ENCODE data around the gene PRSS1. TPM values are rescaled to one million over a fixed set of nuclear protein-coding genes. Genes with fewer than 3 reads are reported as not detected.

PRSS1 gene
- total RNA-seq, 1 experiment from 2014 or later: not detected

DNA sequence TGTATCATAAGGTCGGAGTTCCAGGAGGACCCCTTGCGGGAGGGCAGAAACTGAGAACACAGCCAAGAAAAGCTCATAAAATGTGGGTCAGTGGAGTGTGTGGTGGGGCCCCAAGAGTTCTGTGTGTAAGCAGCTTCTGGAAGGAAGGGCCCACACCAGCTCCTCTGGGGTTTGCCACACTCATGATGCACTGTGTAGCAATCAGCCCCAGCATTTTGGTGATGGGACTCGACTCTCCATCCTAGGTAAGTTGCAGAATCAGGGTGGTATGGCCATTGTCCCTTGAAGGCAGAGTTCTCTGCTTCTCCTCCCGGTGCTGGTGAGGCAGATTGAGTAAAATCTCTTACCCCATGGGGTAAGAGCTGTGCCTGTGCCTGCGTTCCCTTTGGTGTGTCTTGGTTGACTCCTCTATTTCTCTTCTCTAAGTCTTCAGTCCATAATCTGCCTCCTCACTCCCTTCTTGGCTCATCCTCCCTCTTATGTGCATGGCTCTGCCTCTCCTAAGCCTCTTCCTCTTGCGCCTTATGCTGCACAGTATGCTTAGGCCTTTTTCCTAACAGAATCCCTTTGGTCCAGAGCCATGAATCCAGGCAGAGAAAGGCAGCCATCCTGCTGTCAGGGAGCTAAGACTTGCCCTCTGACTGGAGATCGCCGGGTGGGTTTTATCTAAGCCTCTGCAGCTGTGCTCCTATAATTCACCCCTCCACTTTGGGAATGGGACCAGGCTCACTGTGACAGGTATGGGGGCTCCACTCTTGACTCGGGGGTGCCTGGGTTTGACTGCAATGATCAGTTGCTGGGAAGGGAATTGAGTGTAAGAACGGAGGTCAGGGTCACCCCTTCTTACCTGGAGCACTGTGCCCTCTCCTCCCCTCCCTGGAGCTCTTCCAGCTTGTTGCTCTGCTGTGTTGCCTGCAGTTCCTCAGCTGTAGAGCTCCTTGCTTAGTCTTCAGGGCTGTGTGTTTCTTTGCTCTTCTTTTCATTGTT is 39.3 kb downstream of the PRSS1 start:
- peak; percentile 64 for DNase-seq (ENCODE audit: low spot score)
- in situ Hi-C loops (cut with HindIII; ENCODE audit: low sequenced_read_pairs): no loop called here

DNA sequence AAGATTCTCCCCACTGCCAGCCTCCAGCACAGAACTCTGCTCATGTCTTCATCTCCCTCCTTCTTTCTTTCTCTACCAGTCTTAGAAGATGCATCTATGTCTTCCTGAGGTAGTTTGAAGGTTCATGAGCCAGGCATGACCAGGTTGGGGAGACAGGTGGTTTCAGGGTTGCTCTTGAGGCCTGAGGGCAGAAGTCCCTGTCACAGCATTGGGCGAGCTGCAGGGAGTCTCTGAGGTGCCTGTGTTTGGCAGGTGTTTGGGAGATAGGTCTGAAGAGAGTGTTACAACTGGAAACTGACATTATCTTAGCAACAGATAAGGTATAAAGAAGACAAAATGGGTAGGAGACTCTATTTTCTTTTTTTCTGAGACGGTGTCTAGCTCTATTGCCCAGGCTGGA is 40.2 kb downstream of the PRSS1 start:
- in situ Hi-C loops (cut with HindIII; ENCODE audit: low sequenced_read_pairs): no loop called here
- no peak for DNase-seq (ENCODE audit: low spot score)

DNA sequence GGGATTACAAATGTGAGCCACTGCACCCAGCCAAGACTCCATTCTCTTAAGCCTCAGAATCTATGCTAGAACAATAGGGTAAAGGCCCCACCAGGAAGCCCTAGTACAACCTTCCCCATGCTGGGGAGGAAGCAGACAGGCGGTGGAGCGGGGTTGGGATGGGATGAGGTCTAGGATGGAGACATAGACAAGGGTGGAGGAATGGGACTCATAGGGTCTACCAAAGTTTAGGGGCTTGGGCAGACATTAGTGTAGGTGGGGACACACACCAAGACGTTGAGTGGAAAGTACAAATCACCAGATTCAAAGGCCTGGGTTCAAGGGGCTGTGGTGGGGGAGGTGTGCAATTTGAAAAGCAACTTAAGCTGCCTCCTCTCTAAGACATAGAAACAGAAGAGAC is 40.8 kb downstream of the PRSS1 start:
- DNase-seq (ENCODE audit: low spot score): no peak
- in situ Hi-C loops (cut with HindIII; ENCODE audit: low sequenced_read_pairs): no loop called here

DNA sequence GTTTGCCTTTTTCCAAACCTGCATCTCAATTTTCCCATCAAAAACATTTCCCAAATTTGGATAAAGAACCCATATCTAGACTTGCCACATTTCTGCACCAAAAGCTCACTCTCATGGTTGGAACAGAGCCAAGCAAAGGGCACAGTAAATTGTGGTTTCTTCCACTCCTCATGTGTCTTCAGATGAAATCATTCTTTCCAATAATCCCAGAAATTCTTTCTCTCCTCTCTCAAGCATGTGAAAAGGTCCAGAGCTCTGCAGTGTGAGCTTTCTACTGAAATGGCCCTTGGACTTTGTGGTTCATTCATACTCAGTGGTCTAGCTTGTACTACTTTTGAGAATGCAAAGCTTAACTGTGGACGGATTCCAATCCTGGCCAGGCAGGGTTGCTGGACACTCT is 41.3 kb downstream of the PRSS1 start:
- in situ Hi-C loops (cut with HindIII; ENCODE audit: low sequenced_read_pairs): no loop called here

DNA sequence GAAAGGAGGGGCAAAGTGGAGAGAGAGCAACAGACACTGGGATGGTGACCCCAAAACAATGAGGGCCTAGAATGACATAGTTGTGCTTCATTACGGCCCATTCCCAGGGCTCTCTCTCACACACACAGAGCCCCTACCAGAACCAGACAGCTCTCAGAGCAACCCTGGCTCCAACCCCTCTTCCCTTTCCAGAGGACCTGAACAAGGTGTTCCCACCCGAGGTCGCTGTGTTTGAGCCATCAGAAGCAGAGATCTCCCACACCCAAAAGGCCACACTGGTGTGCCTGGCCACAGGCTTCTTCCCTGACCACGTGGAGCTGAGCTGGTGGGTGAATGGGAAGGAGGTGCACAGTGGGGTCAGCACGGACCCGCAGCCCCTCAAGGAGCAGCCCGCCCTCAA is 42.2 kb downstream of the PRSS1 start:
- in situ Hi-C loops (cut with HindIII; ENCODE audit: low sequenced_read_pairs): no loop called here

More for the DNA sequence above, 41.3 kb downstream of the PRSS1 start:
- DNase-seq (ENCODE audit: low spot score): no peak

DNA sequence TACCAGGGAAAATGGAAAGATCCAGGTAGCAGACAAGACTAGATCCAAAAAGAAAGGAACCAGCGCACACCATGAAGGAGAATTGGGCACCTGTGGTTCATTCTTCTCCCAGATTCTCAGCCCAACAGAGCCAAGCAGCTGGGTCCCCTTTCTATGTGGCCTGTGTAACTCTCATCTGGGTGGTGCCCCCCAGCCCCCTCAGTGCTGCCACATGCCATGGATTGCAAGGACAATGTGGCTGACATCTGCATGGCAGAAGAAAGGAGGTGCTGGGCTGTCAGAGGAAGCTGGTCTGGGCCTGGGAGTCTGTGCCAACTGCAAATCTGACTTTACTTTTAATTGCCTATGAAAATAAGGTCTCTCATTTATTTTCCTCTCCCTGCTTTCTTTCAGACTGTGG is 42.9 kb downstream of the PRSS1 start:
- no peak for DNase-seq (ENCODE audit: low spot score)
- in situ Hi-C loops (cut with HindIII; ENCODE audit: low sequenced_read_pairs): no loop called here

More for the DNA sequence above, 42.2 kb downstream of the PRSS1 start:
- no peak for DNase-seq (ENCODE audit: low spot score)

DNA sequence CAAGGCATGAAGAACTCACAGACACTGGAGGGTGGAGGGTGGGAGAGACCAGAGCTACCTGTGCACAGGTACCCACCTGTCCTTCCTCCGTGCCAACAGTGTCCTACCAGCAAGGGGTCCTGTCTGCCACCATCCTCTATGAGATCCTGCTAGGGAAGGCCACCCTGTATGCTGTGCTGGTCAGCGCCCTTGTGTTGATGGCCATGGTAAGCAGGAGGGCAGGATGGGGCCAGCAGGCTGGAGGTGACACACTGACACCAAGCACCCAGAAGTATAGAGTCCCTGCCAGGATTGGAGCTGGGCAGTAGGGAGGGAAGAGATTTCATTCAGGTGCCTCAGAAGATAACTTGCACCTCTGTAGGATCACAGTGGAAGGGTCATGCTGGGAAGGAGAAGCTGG is 43.3 kb downstream of the PRSS1 start:
- in situ Hi-C loops (cut with HindIII; ENCODE audit: low sequenced_read_pairs): no loop called here

DNA sequence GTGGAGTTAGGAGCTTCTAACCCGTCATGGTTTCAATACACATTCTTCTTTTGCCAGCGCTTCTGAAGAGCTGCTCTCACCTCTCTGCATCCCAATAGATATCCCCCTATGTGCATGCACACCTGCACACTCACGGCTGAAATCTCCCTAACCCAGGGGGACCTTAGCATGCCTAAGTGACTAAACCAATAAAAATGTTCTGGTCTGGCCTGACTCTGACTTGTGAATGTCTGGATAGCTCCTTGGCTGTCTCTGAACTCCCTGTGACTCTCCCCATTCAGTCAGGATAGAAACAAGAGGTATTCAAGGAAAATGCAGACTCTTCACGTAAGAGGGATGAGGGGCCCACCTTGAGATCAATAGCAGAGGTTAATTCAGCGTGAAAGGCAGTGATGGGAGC is 43.9 kb downstream of the PRSS1 start:
- in situ Hi-C loops (cut with HindIII; ENCODE audit: low sequenced_read_pairs): no loop called here
- DNase-seq (ENCODE audit: low spot score): no peak

More for the DNA sequence above, 43.3 kb downstream of the PRSS1 start:
- no peak for DNase-seq (ENCODE audit: low spot score)

DNA sequence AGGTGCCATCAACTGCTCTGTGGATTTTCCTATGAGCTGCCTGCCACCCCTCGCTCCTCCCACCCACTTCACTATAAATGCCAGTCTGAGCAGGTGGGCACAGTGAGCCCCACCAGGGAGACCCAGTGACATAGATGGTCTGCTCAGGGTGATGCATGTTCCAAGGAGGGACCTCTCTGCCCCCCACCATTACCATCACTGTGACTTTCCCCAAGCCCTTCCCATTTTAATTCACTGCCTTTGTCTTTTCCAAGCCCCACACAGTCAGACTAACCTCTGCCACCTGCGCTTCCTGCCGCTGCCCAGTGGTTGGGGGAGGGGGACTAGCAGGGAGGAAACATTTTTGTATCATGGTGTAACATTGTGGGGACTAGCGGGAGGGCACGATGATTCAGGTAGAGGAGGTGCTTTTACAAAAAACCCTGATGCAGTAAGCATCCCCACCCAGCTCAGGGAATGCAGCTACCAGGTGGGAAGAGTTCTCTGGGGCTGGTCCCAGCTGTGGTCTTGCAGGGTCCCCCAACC is 46.1 kb downstream of the PRSS1 start:
- in situ Hi-C loops (cut with HindIII; ENCODE audit: low sequenced_read_pairs): no loop called here
- no peak for DNase-seq (ENCODE audit: low spot score)

DNA sequence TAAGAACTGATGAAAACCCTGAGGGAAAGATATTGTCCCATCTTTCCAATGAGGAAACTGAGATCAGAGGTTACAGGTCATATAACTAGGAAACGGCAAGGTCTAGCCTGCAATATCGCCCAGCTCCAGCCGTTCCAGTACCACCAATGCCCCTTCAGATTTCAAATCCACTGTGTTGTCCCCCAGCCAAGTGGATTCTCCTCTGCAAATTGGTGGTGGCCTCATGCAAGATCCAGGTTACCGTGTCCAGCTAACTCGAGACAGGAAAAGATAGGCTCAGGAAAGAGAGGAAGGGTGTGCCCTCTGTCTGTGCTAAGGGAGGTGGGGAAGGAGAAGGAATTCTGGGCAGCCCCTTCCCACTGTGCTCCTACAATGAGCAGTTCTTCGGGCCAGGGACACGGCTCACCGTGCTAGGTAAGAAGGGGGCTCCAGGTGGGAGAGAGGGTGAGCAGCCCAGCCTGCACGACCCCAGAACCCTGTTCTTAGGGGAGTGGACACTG is 46.8 kb downstream of the PRSS1 start:
- peak; percentile 9 for DNase-seq (ENCODE audit: low spot score)
- in situ Hi-C loops (cut with HindIII; ENCODE audit: low sequenced_read_pairs): no loop called here

DNA sequence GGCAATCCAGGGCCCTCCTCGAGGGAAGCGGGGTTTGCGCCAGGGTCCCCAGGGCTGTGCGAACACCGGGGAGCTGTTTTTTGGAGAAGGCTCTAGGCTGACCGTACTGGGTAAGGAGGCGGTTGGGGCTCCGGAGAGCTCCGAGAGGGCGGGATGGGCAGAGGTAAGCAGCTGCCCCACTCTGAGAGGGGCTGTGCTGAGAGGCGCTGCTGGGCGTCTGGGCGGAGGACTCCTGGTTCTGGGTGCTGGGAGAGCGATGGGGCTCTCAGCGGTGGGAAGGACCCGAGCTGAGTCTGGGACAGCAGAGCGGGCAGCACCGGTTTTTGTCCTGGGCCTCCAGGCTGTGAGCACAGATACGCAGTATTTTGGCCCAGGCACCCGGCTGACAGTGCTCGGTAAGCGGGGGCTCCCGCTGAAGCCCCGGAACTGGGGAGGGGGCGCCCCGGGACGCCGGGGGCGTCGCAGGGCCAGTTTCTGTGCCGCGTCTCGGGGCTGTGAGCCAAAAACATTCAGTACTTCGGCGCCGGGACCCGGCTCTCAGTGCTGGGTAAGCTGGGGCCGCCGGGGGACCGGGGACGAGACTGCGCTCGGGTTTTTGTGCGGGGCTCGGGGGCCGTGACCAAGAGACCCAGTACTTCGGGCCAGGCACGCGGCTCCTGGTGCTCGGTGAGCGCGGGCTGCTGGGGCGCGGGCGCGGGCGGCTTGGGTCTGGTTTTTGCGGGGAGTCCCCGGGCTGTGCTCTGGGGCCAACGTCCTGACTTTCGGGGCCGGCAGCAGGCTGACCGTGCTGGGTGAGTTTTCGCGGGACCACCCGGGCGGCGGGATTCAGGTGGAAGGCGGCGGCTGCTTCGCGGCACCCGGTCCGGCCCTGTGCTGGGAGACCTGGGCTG is 47.5 kb downstream of the PRSS1 start:
- DNase-seq (ENCODE audit: low spot score): peak; percentile 15
- in situ Hi-C loops (cut with HindIII; ENCODE audit: low sequenced_read_pairs): no loop called here

DNA sequence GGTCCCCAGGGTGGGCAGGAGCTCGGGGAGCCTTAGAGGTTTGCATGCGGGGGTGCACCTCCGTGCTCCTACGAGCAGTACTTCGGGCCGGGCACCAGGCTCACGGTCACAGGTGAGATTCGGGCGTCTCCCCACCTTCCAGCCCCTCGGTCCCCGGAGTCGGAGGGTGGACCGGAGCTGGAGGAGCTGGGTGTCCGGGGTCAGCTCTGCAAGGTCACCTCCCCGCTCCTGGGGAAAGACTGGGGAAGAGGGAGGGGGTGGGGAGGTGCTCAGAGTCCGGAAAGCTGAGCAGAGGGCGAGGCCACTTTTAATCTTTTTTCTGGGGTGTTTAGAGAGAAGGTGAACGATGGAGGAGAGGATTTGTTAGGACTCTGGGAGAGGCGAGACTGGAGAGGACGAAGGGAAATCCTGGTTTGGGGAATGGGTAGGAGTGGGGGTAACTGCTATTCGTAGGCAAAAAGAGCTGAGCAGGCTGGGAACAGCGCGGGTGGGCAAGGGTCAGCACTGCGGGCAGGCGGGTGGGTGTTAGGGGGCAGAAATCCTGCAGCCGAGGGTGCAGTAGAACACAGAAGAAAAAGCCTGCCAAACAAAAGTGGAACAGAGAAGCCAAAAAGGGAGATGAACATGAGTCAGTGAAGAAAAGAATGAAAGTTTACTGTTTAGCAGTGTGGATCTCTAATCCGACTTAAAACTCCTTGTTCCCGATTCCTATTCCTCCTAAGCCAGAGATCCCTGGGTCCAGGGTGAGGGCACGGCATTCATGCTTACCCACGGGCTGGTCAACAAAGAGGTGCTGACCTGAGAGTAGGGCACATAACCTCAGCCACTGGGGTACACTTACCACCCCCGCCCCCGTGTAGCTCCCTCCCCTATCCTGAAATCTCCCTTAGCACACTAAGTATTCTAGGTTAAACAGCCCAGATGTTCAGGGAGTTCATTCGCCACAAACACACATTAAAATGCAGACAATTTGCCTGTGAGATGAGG is 48.4 kb downstream of the PRSS1 start:
- DNase-seq (ENCODE audit: low spot score): peak; percentile 7
- in situ Hi-C loops (cut with HindIII; ENCODE audit: low sequenced_read_pairs): no loop called here

DNA sequence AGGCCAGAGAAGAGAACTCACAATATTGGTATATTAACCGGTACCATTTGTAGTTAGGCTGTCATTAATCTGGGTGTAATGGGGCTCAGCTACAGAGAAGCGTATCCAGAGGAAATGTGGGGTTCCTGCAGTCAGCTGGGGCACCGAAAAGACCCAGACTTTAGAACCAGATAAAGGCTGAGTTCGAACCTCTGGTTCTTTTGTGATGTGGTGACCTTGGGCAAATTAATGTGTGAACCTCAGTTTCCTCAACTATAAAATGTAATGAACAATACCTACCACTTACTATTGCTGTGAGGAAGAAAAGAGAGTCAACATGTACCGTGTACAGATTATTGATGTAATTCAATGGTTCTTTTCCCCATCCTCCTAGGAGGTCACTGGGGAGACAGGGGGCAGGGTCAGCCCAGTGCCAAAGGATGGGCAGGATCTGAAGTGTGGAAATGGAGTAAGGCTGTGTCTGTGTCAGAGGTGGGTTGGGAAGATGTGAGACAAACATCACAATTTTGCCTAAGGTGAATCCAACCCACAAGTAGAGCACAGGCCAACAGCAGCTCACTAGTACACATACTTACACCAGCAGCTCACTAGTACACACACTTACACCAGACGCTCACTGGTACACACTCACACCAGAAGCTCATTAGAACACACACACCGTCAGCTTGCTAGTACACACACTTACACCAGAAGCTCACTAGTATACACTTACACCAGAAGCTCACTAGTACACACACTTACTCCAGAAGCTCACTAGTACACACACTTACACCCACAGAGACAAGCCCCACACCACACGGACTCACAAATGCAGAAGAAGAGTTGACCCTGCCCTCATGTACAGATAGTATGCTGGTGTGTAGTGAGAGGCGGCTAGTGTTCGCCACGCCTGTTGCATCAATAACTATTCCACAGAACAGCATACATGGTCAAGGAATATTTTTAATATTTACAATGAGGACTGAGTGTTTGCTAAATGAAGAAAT is 49.5 kb downstream of the PRSS1 start:
- no peak for DNase-seq (ENCODE audit: low spot score)
- in situ Hi-C loops (cut with HindIII; ENCODE audit: low sequenced_read_pairs): no loop called here

DNA sequence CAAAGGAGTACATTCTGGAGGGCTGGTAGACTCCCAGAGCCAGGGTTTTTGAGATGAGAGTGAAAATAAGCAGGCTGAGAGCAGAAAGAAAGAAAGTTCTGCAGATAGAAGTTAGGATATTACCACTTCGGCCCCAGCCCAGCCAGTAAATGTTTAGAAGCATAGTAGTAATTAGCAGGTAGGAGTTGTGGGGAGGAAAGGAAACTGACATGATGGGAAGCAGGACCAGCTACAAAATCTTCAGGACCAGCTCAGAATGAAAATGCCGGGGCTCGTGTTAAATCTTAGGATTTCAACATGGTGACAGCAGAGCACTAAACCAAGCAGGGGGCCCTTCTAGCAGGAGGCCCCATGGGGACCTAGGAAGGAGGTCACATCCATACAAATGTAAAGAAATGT is 50.2 kb downstream of the PRSS1 start:
- in situ Hi-C loops (cut with HindIII; ENCODE audit: low sequenced_read_pairs): no loop called here
- no peak for DNase-seq (ENCODE audit: low spot score)

DNA sequence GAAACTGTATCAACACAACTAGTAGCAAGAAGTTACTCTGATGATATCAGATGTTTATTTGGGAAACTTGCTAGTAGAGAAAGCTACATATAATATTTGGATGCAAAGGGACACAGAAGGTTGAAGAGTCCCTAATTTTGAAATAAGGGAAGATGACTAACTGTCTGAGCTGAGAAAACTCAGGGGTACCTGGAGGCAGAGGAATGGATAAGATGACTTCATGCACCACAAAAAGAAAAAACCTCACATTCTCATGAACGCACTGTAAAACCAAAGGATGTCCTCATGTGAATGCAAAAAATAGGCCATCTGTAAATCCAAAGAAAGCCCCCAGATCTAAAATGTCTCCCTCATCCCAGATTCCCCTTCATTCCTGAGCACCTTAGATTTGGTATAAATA is 50.8 kb downstream of the PRSS1 start:
- no peak for DNase-seq (ENCODE audit: low spot score)
- in situ Hi-C loops (cut with HindIII; ENCODE audit: low sequenced_read_pairs): no loop called here

DNA sequence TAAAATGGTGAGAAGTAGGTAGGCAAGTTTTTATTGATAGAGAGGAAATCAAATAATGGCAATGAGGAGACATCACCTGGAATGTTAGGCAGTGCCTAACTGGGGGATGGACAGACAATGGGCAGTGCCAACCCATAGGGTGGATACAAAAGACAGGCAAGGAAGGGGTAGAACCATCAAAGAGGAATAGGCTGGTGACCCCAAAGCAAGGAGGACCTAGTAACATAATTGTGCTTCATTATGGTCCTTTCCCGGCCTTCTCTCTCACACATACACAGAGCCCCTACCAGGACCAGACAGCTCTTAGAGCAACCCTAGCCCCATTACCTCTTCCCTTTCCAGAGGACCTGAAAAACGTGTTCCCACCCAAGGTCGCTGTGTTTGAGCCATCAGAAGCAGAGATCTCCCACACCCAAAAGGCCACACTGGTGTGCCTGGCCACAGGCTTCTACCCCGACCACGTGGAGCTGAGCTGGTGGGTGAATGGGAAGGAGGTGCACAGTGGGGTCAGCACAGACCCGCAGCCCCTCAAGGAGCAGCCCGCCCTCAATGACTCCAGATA is 51.5 kb downstream of the PRSS1 start:
- no peak for DNase-seq (ENCODE audit: low spot score)

More for the DNA sequence above, 51.5 kb downstream of the PRSS1 start:
- in situ Hi-C loops (cut with HindIII; ENCODE audit: low sequenced_read_pairs): no loop called here
